Sigmoid colon (tissue), 4 donors: ENCODE measurements around the gene ACOT7.

Source experiments
- POLR2A ChIP-seq, 2 donors: fragments of 450-650 bp; IDR thresholded peaks; one replicate each; pipeline ENCODE4 v1.6.1; 2016; ENCODE audit warnings: antibody characterized with exemption in 2 of 2, mild to moderate bottlenecking in 2 of 2, moderate library complexity in 2 of 2
- POLR2AphosphoS5 ChIP-seq, 4 donors: sonication (generic); formaldehyde crosslinking; IDR thresholded peaks; one replicate each; pipeline ENCODE4 v1.6.1; 2017; ENCODE audit warnings: antibody characterized with exemption in 4 of 4
- TF ChIP-seq, protein P1 (sequence below), 4 experiments: fragments of 450-650 bp in 3 of 4; fragments of 200-600 bp in 1 of 4; IDR thresholded peaks; one replicate each; pipeline ENCODE4 v1.5.1; 2016 to 2019; ENCODE audit warnings: antibody characterized with exemption in 4 of 4, mild to moderate bottlenecking in 3 of 4, moderate library complexity in 2 of 4

DNA sequence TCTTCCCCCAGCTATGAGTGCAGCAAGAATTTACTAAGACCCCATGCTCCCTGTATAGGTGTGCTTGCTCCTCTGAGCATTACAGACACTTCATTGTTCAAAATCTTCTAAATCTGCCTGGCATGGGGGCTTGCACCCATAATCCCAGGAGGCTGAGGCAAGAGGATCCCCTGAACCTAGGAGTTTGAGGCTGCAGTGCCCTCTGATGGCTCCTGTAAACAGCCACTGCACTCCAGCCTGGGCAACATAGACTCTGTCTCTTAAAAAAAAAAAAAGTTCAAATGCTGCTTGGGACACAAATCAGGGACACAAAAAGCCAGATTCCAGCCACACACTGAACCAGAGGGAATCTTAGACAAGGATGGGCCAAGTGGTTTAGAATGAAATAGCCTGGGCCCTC, 3.4 kb upstream of the ACOT7 start:
- TF ChIP-seq POLR2A (IDR thresholded peaks at IDR 0.05) (no peak), POLR2AphosphoS5 (IDR thresholded peaks at IDR 0.05) (no peak)
- TF ChIP-seq, protein P1, sequence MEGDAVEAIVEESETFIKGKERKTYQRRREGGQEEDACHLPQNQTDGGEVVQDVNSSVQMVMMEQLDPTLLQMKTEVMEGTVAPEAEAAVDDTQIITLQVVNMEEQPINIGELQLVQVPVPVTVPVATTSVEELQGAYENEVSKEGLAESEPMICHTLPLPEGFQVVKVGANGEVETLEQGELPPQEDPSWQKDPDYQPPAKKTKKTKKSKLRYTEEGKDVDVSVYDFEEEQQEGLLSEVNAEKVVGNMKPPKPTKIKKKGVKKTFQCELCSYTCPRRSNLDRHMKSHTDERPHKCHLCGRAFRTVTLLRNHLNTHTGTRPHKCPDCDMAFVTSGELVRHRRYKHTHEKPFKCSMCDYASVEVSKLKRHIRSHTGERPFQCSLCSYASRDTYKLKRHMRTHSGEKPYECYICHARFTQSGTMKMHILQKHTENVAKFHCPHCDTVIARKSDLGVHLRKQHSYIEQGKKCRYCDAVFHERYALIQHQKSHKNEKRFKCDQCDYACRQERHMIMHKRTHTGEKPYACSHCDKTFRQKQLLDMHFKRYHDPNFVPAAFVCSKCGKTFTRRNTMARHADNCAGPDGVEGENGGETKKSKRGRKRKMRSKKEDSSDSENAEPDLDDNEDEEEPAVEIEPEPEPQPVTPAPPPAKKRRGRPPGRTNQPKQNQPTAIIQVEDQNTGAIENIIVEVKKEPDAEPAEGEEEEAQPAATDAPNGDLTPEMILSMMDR (IDR thresholded peaks at IDR 0.05) = no peak
